Measurements from ENCODE around the gene TRIP12. TPM values are rescaled to one million over a fixed set of nuclear protein-coding genes. Genes with fewer than 3 reads are reported as not detected.

Gene TRIP12
- polyA plus RNA-seq, 1 donor from 2014 or later, result 57.2 TPM

DNA sequence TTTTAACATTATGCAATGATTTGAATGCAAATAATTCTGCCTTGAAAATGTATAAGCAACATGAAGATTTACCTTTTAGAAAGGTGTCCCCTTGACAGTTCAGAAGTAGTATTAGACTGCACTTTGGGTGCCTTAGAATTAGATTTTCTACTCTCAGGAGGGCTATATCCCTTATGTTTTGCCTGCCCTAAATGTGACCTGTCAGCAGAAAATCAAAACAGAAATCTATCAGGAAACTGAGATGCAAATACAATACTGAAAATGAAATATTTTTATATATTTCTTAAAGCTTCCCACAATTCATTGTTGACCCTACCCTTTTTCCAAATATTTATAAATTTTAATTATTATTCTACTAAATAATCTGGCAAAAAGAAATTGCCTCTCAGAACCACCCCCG lies 61.5 kb downstream of the TRIP12 start:
- no peak overlapping the region for H3K4me2 ChIP-seq (ENCODE audit: low read length)
- H3K9me3 ChIP-seq (ENCODE audit: low read length), result no peaks in the 10 kb centered on the region
- H3K27ac ChIP-seq (ENCODE audit: low read length), result no peak overlapping the region
- TF ChIP-seq MXI1 (conservative IDR thresholded peaks at IDR 0.05; ENCODE audit: poor library complexity, severe bottlenecking) (no peak), EZH2 (IDR thresholded peaks at IDR 0.05; ENCODE audit: borderline replicate concordance, insufficient read depth, low read length, poor library complexity, severe bottlenecking) (no peak), EP300 (conservative IDR thresholded peaks at IDR 0.05; ENCODE audit: poor library complexity, severe bottlenecking) (no peak), SMC3 (conservative IDR thresholded peaks at IDR 0.05; ENCODE audit: poor library complexity) (no peak), POLR2AphosphoS5 (IDR thresholded peaks at IDR 0.05) (no peak), RAD21 (conservative IDR thresholded peaks at IDR 0.05) (no peak), TAF1 (IDR thresholded peaks at IDR 0.05; ENCODE audit: low read depth) (no peak)
- TF ChIP-seq, protein P1, sequence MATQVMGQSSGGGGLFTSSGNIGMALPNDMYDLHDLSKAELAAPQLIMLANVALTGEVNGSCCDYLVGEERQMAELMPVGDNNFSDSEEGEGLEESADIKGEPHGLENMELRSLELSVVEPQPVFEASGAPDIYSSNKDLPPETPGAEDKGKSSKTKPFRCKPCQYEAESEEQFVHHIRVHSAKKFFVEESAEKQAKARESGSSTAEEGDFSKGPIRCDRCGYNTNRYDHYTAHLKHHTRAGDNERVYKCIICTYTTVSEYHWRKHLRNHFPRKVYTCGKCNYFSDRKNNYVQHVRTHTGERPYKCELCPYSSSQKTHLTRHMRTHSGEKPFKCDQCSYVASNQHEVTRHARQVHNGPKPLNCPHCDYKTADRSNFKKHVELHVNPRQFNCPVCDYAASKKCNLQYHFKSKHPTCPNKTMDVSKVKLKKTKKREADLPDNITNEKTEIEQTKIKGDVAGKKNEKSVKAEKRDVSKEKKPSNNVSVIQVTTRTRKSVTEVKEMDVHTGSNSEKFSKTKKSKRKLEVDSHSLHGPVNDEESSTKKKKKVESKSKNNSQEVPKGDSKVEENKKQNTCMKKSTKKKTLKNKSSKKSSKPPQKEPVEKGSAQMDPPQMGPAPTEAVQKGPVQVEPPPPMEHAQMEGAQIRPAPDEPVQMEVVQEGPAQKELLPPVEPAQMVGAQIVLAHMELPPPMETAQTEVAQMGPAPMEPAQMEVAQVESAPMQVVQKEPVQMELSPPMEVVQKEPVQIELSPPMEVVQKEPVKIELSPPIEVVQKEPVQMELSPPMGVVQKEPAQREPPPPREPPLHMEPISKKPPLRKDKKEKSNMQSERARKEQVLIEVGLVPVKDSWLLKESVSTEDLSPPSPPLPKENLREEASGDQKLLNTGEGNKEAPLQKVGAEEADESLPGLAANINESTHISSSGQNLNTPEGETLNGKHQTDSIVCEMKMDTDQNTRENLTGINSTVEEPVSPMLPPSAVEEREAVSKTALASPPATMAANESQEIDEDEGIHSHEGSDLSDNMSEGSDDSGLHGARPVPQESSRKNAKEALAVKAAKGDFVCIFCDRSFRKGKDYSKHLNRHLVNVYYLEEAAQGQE (IDR thresholded peaks at IDR 0.05; ENCODE audit: borderline replicate concordance), result no peak
- TF ChIP-seq, protein P2, sequence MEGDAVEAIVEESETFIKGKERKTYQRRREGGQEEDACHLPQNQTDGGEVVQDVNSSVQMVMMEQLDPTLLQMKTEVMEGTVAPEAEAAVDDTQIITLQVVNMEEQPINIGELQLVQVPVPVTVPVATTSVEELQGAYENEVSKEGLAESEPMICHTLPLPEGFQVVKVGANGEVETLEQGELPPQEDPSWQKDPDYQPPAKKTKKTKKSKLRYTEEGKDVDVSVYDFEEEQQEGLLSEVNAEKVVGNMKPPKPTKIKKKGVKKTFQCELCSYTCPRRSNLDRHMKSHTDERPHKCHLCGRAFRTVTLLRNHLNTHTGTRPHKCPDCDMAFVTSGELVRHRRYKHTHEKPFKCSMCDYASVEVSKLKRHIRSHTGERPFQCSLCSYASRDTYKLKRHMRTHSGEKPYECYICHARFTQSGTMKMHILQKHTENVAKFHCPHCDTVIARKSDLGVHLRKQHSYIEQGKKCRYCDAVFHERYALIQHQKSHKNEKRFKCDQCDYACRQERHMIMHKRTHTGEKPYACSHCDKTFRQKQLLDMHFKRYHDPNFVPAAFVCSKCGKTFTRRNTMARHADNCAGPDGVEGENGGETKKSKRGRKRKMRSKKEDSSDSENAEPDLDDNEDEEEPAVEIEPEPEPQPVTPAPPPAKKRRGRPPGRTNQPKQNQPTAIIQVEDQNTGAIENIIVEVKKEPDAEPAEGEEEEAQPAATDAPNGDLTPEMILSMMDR (IDR thresholded peaks at IDR 0.05; ENCODE audit: poor library complexity, severe bottlenecking), result no peak
- H3F3A ChIP-seq (ENCODE audit: insufficient read depth, low read length, poor library complexity, severe bottlenecking), result no peaks in the 10 kb centered on the region
- H3K36me3 ChIP-seq (ENCODE audit: insufficient read depth, low read length), result peaks cover 7% of the 10 kb centered on the region
- no peak overlapping the region for H2AFZ ChIP-seq (ENCODE audit: low read depth, low read length)
- H3K79me2 ChIP-seq (replicated peaks; ENCODE audit: insufficient read depth, low read length), result peaks cover 16% of the 10 kb centered on the region
- no peaks in the 10 kb centered on the region for H3K9me2 ChIP-seq (ENCODE audit: insufficient read depth, low read length)
- H3K27me3 ChIP-seq (ENCODE audit: insufficient read depth, low read depth, low read length), result no peaks in the 10 kb centered on the region
- H3K4me3 ChIP-seq (ENCODE audit: low read length), result no peak overlapping the region
- no peaks in the 10 kb centered on the region for H4K20me1 ChIP-seq (ENCODE audit: insufficient read depth)
- H3K9ac ChIP-seq (ENCODE audit: low read length), result no peak overlapping the region

DNA sequence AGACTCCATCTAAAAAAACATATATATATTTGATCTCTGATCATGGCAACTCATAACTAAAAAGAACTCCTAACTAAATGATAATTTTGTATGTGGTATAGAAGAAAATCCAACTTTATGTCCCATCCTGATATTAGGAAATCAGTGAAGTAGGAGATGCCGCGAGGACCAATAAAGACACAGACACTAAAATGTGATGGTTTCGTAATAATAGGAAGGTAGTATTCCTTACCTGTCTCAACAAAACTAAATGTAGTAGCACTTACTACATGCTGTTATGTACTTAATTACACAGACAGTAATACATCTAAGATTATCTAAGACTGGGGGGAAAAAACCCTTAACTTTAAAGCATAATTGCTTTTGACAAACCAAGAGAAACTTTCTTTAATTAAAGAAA lies 63.5 kb downstream of the TRIP12 start:
- H3K4me2 ChIP-seq (ENCODE audit: low read length), result no peak overlapping the region
- no peaks in the 10 kb centered on the region for H4K20me1 ChIP-seq (ENCODE audit: insufficient read depth)
- no peaks in the 10 kb centered on the region for H3F3A ChIP-seq (ENCODE audit: insufficient read depth, low read length, poor library complexity, severe bottlenecking)
- H2AFZ ChIP-seq (ENCODE audit: low read depth, low read length), result no peak overlapping the region
- no peaks in the 10 kb centered on the region for H3K27me3 ChIP-seq (ENCODE audit: insufficient read depth, low read depth, low read length)
- no peaks in the 10 kb centered on the region for H3K9me3 ChIP-seq (ENCODE audit: low read length)
- peaks cover 20% of the 10 kb centered on the region for H3K79me2 ChIP-seq (replicated peaks; ENCODE audit: insufficient read depth, low read length)
- no peak overlapping the region for H3K4me3 ChIP-seq (ENCODE audit: low read length)
- no peaks in the 10 kb centered on the region for H3K9me2 ChIP-seq (ENCODE audit: insufficient read depth, low read length)
- no peak overlapping the region for H3K9ac ChIP-seq (ENCODE audit: low read length)
- TF ChIP-seq TAF1 (IDR thresholded peaks at IDR 0.05; ENCODE audit: low read depth) (no peak), EZH2 (IDR thresholded peaks at IDR 0.05; ENCODE audit: borderline replicate concordance, insufficient read depth, low read length, poor library complexity, severe bottlenecking) (no peak), RAD21 (conservative IDR thresholded peaks at IDR 0.05) (no peak), SMC3 (conservative IDR thresholded peaks at IDR 0.05; ENCODE audit: poor library complexity) (no peak), EP300 (conservative IDR thresholded peaks at IDR 0.05; ENCODE audit: poor library complexity, severe bottlenecking) (no peak), POLR2AphosphoS5 (IDR thresholded peaks at IDR 0.05) (no peak), MXI1 (conservative IDR thresholded peaks at IDR 0.05; ENCODE audit: poor library complexity, severe bottlenecking) (no peak)
- TF ChIP-seq, protein P1 (IDR thresholded peaks at IDR 0.05; ENCODE audit: borderline replicate concordance), result no peak
- TF ChIP-seq, protein P2 (IDR thresholded peaks at IDR 0.05; ENCODE audit: poor library complexity, severe bottlenecking), result no peak
- H3K27ac ChIP-seq (ENCODE audit: low read length), result no peak overlapping the region
- peaks cover 7% of the 10 kb centered on the region for H3K36me3 ChIP-seq (ENCODE audit: insufficient read depth, low read length)

Data from neural cell (in vitro differentiated cells).